G401 (cell line): ENCODE results near the gene HDHD3. TPM values are rescaled to one million over a fixed set of nuclear protein-coding genes. Genes with fewer than 3 reads are reported as not detected.
A peak's percentile ranks its signal among the peaks of the same experiment; 100 is the strongest.
"Not testable (repeated sequence)": the region's sequence is repeated elsewhere in the genome, so short reads cannot be mapped to it uniquely, and the experiment has no call there.

Source experiments
- DNase-seq: peaks from one replicate; pipeline ENCODE4 v3.0.0-alpha.2; 2015; ENCODE audit warnings: low spot score
- in situ Hi-C: cut with HindIII; loops from 2 replicates; pipeline ENCODE4 v1.10.0; 2016; ENCODE audit warnings: low sequenced_read_pairs, mixed read lengths
- total RNA-seq: library from RNA; depleted of rRNA; stranded (reverse); fragments of >200 nt; shearing (Covaris generic); gene quantifications from 2 replicates; pipeline ENCODE4 v1.2.3, GENCODE V29; 2014; rRNA removed

Gene HDHD3
- 26.1 and 26.3 TPM in 2 replicates for total RNA-seq

GRCh38 chr9:113376634-113377567 is at the start of gene HDHD3:
Gene HDHD3, minus strand, starts transcription at chr9:113376986. Its CDS starts 2,632 bp downstream, at chr9:113374354.
- DNase-seq: peak; percentile 87
- in situ Hi-C loops: no loop called here

GRCh38 chr9:113425072-113425471 is 48.3 kb upstream of the HDHD3 start:
- DNase-seq: no peak
- in situ Hi-C loops: loop anchor here (5.0 kb wide), 1 partner anchor 73 kb away; no protein-coding TSS in a partner anchor

GRCh38 chr9:113421726-113422125 is 44.9 kb upstream of the HDHD3 start:
- in situ Hi-C loops: no loop called here
- DNase-seq: no peak

GRCh38 chr9:113417370-113417769 is 40.6 kb upstream of the HDHD3 start:
- no peak for DNase-seq
- in situ Hi-C loops: no loop called here

- in situ Hi-C loops: no loop called here
- no peak for DNase-seq
Measured at GRCh38 chr9:113416149-113416721, 39.4 kb upstream of the HDHD3 start.

GRCh38 chr9:113410207-113410864 is 33.5 kb upstream of the HDHD3 start, which contains the start of the genes C9orf43 and POLE3:
Gene C9orf43, plus strand, starts transcription at chr9:113410747. Its CDS starts 2,747 bp downstream, at chr9:113413494.
Gene POLE3, minus strand, starts transcription at chr9:113410675. Its CDS starts 382 bp downstream, at chr9:113410293.
- DNase-seq: peak; percentile 92
- in situ Hi-C loops: no loop called here

GRCh38 chr9:113409883-113410206 is 33.1 kb upstream of the HDHD3 start:
- no peak for DNase-seq
- in situ Hi-C loops: no loop called here

- in situ Hi-C loops: no loop called here
- DNase-seq: no peak
Measured at GRCh38 chr9:113409481-113409880, 32.7 kb upstream of the HDHD3 start.

GRCh38 chr9:113406873-113407511 is 30.2 kb upstream of the HDHD3 start:
- in situ Hi-C loops: not testable (repeated sequence)
- peak; percentile 74 for DNase-seq

GRCh38 chr9:113406353-113406752 is 29.6 kb upstream of the HDHD3 start:
- DNase-seq, in situ Hi-C loops: not testable (repeated sequence)

GRCh38 chr9:113403646-113404045 is 26.9 kb upstream of the HDHD3 start:
- DNase-seq: no peak
- in situ Hi-C loops: no loop called here

- DNase-seq: peak; percentile 99
- in situ Hi-C loops: no loop called here
Measured at GRCh38 chr9:113401027-113401792, 24.4 kb upstream of the HDHD3 start, which contains the start of gene ALAD. Gene ALAD, minus strand, starts transcription at chr9:113401284. Its CDS starts 7,725 bp downstream, at chr9:113393559.

GRCh38 chr9:113399646-113400200 is 22.9 kb upstream of the HDHD3 start:
- peak; percentile 21 for DNase-seq
- in situ Hi-C loops: no loop called here

- in situ Hi-C loops: no loop called here
- DNase-seq: no peak
Measured at GRCh38 chr9:113398796-113399195, 22.0 kb upstream of the HDHD3 start.

- in situ Hi-C loops: no loop called here
- no peak for DNase-seq
Measured at GRCh38 chr9:113397203-113397631, 20.4 kb upstream of the HDHD3 start.

- in situ Hi-C loops: no loop called here
- no peak for DNase-seq
Measured at GRCh38 chr9:113395000-113395861, 18.4 kb upstream of the HDHD3 start.

- DNase-seq: no peak
Measured at GRCh38 chr9:113393281-113393680, 16.5 kb upstream of the HDHD3 start.

More at GRCh38 chr9:113393281-113393680, 16.5 kb upstream of the HDHD3 start:
- in situ Hi-C loops: no loop called here
